CD8-positive, alpha-beta memory T cell (primary cell): ENCODE measurements around the gene ILRUN. TPM values are rescaled to one million over a fixed set of nuclear protein-coding genes. Genes with fewer than 3 reads are reported as not detected.
"Not testable (repeated sequence)": the region's sequence is repeated elsewhere in the genome, so short reads cannot be mapped to it uniquely, and the experiment has no call there.

Experiments
- CTCF ChIA-PET: fragments of 350-600 bp; sonication (Branson Sonifier 250); formaldehyde crosslinking; loops from one replicate; lab custom pipeline; 2021; ENCODE audit warnings: antibody characterized with exemption; lab: Charles Lee
- POLR2A ChIA-PET: fragments of 350-600 bp; sonication (Branson Sonifier 250); formaldehyde crosslinking; loops from one replicate; lab custom pipeline; 2021; ENCODE audit warnings: antibody characterized with exemption; lab: Charles Lee
- DNase-seq, 5 donors: peaks; one replicate each; pipeline versions ENCODE4 v3.0.0 to v3.0.0-alpha.2; 2020 to 2022; ENCODE audit warnings: mixed read lengths in 1 of 5
- H3K27ac ChIP-seq: one replicate; pipeline ENCODE4 v1.7.0; 2013; ENCODE audit warnings: low read depth, mild to moderate bottlenecking, low read length, moderate library complexity
- H3K27me3 ChIP-seq: 2 replicates; pipeline ENCODE4 v1.7.0; 2013; ENCODE audit warnings: low read length, mild to moderate bottlenecking; ENCODE audit not compliant: insufficient read depth, poor library complexity, severe bottlenecking
- H3K36me3 ChIP-seq: 2 replicates; pipeline ENCODE4 v1.7.0; 2013; ENCODE audit warnings: mild to moderate bottlenecking, low read length, moderate library complexity; ENCODE audit not compliant: insufficient read depth
- H3K4me1 ChIP-seq: 2 replicates; pipeline ENCODE4 v1.7.0; 2013; ENCODE audit warnings: mild to moderate bottlenecking, low read length, moderate library complexity; ENCODE audit not compliant: insufficient read depth
- H3K4me3 ChIP-seq: 2 replicates; pipeline ENCODE4 v1.7.0; 2013; ENCODE audit warnings: mild to moderate bottlenecking, low read length
- H3K9me3 ChIP-seq: 2 replicates; pipeline ENCODE4 v1.7.0; 2013; ENCODE audit warnings: mild to moderate bottlenecking, low read length
- H3K27ac Mint-ChIP-seq, 8 donors: one replicate each; pipeline ENCODE4 v1.8.0; 2020 to 2021; ENCODE audit warnings: mixed read lengths in 8 of 8, mild to moderate bottlenecking in 6 of 8, inconsistent platforms in 3 of 8, moderate library complexity in 3 of 8
- H3K27me3 Mint-ChIP-seq, 2 donors: one replicate each; pipeline ENCODE4 v1.8.0; 2020 to 2021; ENCODE audit warnings: mixed read lengths in 2 of 2, mild to moderate bottlenecking in 1 of 2, moderate library complexity in 1 of 2
- H3K36me3 Mint-ChIP-seq, 3 donors: one replicate each; pipeline ENCODE4 v1.8.0; 2020 to 2021; ENCODE audit warnings: mixed read lengths in 3 of 3, inconsistent platforms in 1 of 3, mild to moderate bottlenecking in 1 of 3
- H3K4me1 Mint-ChIP-seq, 3 donors: one replicate each; pipeline ENCODE4 v1.8.0; 2020 to 2021; ENCODE audit warnings: mixed read lengths in 3 of 3, inconsistent platforms in 1 of 3, mild to moderate bottlenecking in 1 of 3
- H3K4me3 Mint-ChIP-seq, 7 donors: one replicate each; pipeline ENCODE4 v1.8.0; 2020 to 2021; ENCODE audit warnings: mixed read lengths in 7 of 7, mild to moderate bottlenecking in 6 of 7, moderate library complexity in 4 of 7, inconsistent platforms in 2 of 7
- H3K9me3 Mint-ChIP-seq, 5 donors: one replicate each; pipeline ENCODE4 v1.8.0; 2020 to 2022; ENCODE audit warnings: mixed read lengths in 5 of 5, mild to moderate bottlenecking in 3 of 5, moderate library complexity in 2 of 5, inconsistent platforms in 1 of 5
- polyA plus RNA-seq: library from polyadenylated mRNA; unstranded; fragments of 300-500 nt; fragmentation: Illumina TruSeq; gene quantifications from one replicate; pipeline ENCODE4 v1.2.3, GENCODE V29; 2021
- total RNA-seq, 2 experiments: library from RNA; stranded (reverse); gene quantifications; one replicate each; pipeline ENCODE4 v1.2.3, GENCODE V29; 2021

Gene ILRUN
- total and polyA plus RNA-seq, 3 experiments from 2014 or later, result 18.8 to 61.9 (median 53.3) TPM

DNA sequence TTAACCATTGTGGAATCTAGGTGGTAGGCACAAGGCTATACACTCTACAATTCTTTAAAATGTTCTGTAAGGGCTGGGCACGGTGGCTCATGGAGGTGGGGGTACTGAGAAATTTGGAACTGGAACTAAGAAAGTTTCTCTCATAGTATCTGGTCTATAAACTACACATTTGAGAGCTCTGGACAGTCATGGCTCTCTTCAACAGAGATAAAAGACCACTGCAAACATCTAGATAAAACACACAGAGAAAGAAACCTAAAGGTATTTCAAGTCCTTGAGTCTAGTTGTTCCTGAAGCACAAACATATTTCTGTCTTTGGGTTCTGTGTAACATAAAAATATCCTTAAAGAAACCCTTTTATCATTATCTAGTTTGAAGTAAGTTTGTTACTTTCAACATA is 35.2 kb downstream of the ILRUN start:
- no peaks in the 10 kb centered on the region for H3K9me3 ChIP-seq
- DNase-seq, result no peak
- no peaks in the 10 kb centered on the region for H3K36me3 ChIP-seq
- peak overlapping the region in 3 of 8 donors; percentile 12 to 50 (median 46) for H3K27ac Mint-ChIP-seq
- no peak overlapping the region for H3K4me3 ChIP-seq
- H3K9me3 Mint-ChIP-seq, result no peaks in the 10 kb centered on the region
- ChIA-PET POLR2A (interaction anchor here (1.4 kb wide), 1 partner anchor 11 kb away, joined by 3 read pairs; no protein-coding TSS in a partner anchor), CTCF (no interaction called here)
- H3K27ac ChIP-seq, result peak overlapping the region; percentile 59
- no peak overlapping the region for H3K4me3 Mint-ChIP-seq
- no peaks in the 10 kb centered on the region for H3K27me3 ChIP-seq
- H3K4me1 Mint-ChIP-seq, result peaks cover 53 to 77% (median 69%) of the 10 kb centered on the region in 3 donors
- peaks cover 0 to 2% (median 1%) of the 10 kb centered on the region in 3 donors for H3K36me3 Mint-ChIP-seq
- no peaks in the 10 kb centered on the region for H3K27me3 Mint-ChIP-seq
- peaks cover 46% of the 10 kb centered on the region for H3K4me1 ChIP-seq

DNA sequence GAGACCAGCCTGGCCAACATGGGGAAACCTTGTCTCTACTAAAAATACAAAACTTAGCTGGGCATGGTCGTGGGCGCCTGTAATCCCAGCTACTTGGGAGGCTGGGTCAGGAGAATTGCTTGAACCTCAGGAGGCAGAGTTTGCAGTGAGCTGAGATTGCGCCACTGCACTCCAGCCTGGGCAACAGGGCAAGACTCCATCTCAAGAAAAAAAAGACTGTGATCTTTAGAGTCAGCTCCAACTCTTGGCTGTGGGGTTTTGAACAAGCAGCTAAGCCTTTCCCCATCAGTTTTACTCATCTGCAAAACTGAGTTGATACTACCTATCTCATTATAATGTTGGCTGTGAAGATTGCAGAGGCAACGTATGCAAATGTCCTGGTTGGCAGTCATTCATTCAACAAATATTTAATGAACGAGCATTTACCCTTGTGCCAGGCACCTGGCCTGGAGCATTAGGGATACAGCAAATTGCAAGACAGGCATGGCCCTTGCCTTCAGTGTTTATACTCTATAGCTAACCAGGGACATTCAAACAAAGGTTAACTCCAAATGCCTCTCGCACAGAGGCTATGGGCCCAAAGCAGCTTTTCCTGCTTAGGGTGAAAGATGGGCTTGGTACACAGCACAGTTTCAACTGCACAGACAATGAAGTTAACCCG is 37.8 kb downstream of the ILRUN start:
- no peaks in the 10 kb centered on the region for H3K9me3 ChIP-seq
- no peak overlapping the region for H3K4me3 ChIP-seq
- no peak overlapping the region for H3K27ac ChIP-seq
- DNase-seq, result no peak
- H3K36me3 ChIP-seq, result no peaks in the 10 kb centered on the region
- CTCF ChIA-PET, result no interaction called here
- H3K27ac Mint-ChIP-seq, result peak overlapping the region; percentile 29 to 96 (median 68)
- peaks cover 5 to 10% (median 6%) of the 10 kb centered on the region in 3 donors for H3K36me3 Mint-ChIP-seq
- no peaks in the 10 kb centered on the region for H3K27me3 ChIP-seq
- H3K4me1 Mint-ChIP-seq, result peaks cover 57 to 79% (median 68%) of the 10 kb centered on the region in 3 donors
- peaks cover 38% of the 10 kb centered on the region for H3K4me1 ChIP-seq
- H3K27me3 Mint-ChIP-seq, result no peaks in the 10 kb centered on the region
- peak overlapping the region in 4 of 7 donors; percentile 7 to 61 (median 27) for H3K4me3 Mint-ChIP-seq
- POLR2A ChIA-PET, result interaction anchor here (0.7 kb wide), 1 partner anchor 13 kb away, joined by 5 read pairs; no protein-coding TSS in a partner anchor
- H3K9me3 Mint-ChIP-seq, result no peaks in the 10 kb centered on the region

DNA sequence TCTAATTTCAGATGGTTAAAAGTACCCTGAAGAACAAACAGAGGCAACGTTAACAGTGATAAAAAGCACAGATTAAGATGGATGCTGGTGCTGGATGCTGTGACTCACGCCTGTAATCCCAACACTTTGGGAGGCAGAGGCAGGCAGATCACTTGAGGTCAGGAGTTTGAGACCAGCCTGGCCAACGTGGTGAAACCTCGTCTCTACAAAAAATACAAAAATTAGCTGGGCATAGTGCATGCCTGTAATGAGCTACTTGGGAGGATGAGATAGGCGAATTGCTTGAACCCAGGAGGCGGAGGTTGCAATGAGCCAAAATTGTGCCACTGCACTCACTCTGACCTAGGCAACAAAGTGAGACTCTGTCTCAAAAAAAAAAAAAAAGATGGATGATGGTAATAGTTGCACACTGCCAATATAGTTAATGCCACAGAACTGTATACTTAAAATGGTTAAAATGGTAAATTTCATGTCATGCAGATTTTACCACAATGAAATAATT is 38.5 kb downstream of the ILRUN start:
- POLR2A ChIA-PET, result interaction anchor here (0.7 to 2.4 kb wide), 3 partner anchors 14 to 38 kb away, joined by 4 to 29 read pairs (median 5); partner anchors contain the start of gene ILRUN
- not testable (repeated sequence) for H3K27me3 ChIP-seq, H3K27me3 Mint-ChIP-seq, H3K9me3 Mint-ChIP-seq, H3K9me3 ChIP-seq, H3K36me3 ChIP-seq, H3K4me3 ChIP-seq, DNase-seq
- H3K36me3 Mint-ChIP-seq, result peaks cover 5 to 13% (median 6%) of the 10 kb centered on the region in 3 donors
- H3K4me3 Mint-ChIP-seq, result peak overlapping the region in 6 of 7 donors; percentile 29 to 91 (median 87)
- H3K4me1 ChIP-seq, result peaks cover 38% of the 10 kb centered on the region
- H3K4me1 Mint-ChIP-seq, result peaks cover 55 to 79% (median 62%) of the 10 kb centered on the region in 3 donors
- H3K27ac Mint-ChIP-seq, result peak overlapping the region; percentile 88 to 97 (median 96)
- H3K27ac ChIP-seq, result peak overlapping the region; percentile 68
- CTCF ChIA-PET, result interaction anchor here (1.0 to 2.4 kb wide), 3 partner anchors 9 to 38 kb away, joined by 5 to 20 read pairs (median 6); partner anchors contain the start of gene ILRUN

DNA sequence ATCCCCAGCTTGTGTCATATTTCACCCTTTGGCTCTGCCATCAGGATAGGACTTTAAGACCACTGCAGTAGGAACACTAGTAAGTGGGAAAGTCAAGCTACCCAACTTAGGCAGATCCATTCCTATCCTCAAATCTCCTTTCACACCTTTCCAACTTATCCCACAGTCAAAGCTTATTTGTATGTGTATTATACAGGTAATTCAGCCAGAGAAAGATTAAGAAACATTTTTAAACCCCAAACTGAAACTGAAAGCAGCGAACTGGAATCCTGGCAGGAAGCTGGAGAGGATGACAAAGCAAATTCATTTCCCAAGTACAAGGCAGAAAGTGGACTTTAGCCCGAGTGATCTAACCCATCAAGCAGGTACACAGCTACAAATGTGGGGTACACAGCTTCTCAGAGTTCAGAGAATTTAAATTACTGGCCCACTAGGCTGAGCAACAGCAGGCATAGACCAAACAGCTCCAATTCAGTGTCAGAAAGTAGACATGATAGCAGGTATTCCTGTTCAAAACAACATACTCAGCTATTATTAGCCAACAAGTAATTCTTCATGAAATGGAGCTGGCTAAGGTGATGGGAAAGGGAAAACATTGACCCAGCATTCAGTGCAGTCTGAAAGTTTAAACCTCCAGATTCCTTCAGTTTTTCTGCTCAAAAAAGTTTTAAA is 39.1 kb downstream of the ILRUN start:
- CTCF ChIA-PET, result interaction anchor here (0.8 to 2.4 kb wide), 7 partner anchors 9 to 99 kb away, joined by 3 to 20 read pairs (median 5); partner anchors contain the start of gene ILRUN
- peak in 2 of 5 donors; percentile 27 to 28 for DNase-seq
- peaks cover 55 to 79% (median 60%) of the 10 kb centered on the region in 3 donors for H3K4me1 Mint-ChIP-seq

GRCh38 chr6:34657037-34657306 is 39.6 kb downstream of the ILRUN start:
- ChIA-PET POLR2A (interaction anchor here (0.8 to 2.4 kb wide), 6 partner anchors 12 to 100 kb away, joined by 3 to 29 read pairs (median 6); partner anchors contain the start of genes ILRUN and SNRPC), CTCF (interaction anchor here (0.6 to 2.4 kb wide), 8 partner anchors 10 to 114 kb away, joined by 3 to 20 read pairs (median 3); partner anchors contain the start of gene ILRUN)
- H3K36me3 ChIP-seq, result no peaks in the 10 kb centered on the region
- peak overlapping the region; percentile 68 for H3K27ac ChIP-seq
- H3K27me3 ChIP-seq, result no peaks in the 10 kb centered on the region
- H3K4me3 ChIP-seq, result peak overlapping the region; percentile 38
- H3K4me1 ChIP-seq, result peaks cover 38% of the 10 kb centered on the region
- peaks cover 5 to 23% (median 6%) of the 10 kb centered on the region in 3 donors for H3K36me3 Mint-ChIP-seq
- H3K4me1 Mint-ChIP-seq, result peaks cover 56 to 80% (median 60%) of the 10 kb centered on the region in 3 donors
- no peaks in the 10 kb centered on the region for H3K9me3 ChIP-seq
- DNase-seq, result no peak
- H3K27me3 Mint-ChIP-seq, result no peaks in the 10 kb centered on the region
- H3K9me3 Mint-ChIP-seq, result no peaks in the 10 kb centered on the region
- peak overlapping the region; percentile 81 to 91 (median 85) for H3K4me3 Mint-ChIP-seq
- peak overlapping the region; percentile 88 to 97 (median 96) for H3K27ac Mint-ChIP-seq

More for the DNA sequence above, 39.1 kb downstream of the ILRUN start:
- Histone ChIP-seq H3K27ac (peak overlapping the region; percentile 68), H3K4me1 (peaks cover 38% of the 10 kb centered on the region), H3K9me3 (no peaks in the 10 kb centered on the region), H3K4me3 (peak overlapping the region; percentile 38), H3K27me3 (no peaks in the 10 kb centered on the region), H3K36me3 (no peaks in the 10 kb centered on the region)
- POLR2A ChIA-PET, result interaction anchor here (0.8 to 2.4 kb wide), 6 partner anchors 11 to 100 kb away, joined by 3 to 29 read pairs (median 6); partner anchors contain the start of genes ILRUN and SNRPC
- no peaks in the 10 kb centered on the region for H3K9me3 Mint-ChIP-seq
- H3K4me3 Mint-ChIP-seq, result peak overlapping the region; percentile 81 to 91 (median 85)
- peaks cover 5 to 18% (median 6%) of the 10 kb centered on the region in 3 donors for H3K36me3 Mint-ChIP-seq
- H3K27ac Mint-ChIP-seq, result peak overlapping the region; percentile 88 to 97 (median 96)
- no peaks in the 10 kb centered on the region for H3K27me3 Mint-ChIP-seq

DNA sequence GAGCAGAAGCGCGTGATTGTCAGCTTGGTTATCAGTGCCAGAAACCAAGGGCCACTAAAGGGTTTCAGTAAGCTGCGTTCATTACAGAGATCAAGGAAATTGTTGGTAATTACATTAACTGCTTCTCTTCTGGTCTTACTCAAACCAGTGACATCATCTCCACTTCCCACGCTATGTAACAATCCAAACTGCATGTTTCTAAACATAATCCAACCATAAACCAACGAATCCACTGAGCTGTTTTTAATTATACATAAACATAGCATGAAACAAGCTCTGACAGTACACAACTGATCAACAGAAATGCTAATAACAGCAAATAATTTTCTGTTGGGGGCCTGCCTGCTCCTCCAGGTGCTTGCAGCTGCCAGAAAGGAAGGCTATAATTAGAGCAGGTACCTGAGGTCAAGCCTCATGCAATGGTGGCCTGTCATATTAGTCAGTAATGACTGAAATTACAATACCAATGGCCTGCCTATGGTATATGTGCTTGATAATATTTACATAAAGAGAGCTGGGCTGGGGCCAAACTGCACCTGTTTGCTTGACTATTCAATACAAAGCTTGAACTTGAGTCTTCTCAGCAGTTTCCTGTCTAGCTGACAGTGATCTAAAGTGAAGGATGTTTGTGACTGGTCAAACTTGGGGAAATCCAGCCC is 40.1 kb downstream of the ILRUN start:
- peak overlapping the region; percentile 68 for H3K27ac ChIP-seq
- Mint-ChIP-seq H3K27me3 (no peaks in the 10 kb centered on the region), H3K9me3 (no peaks in the 10 kb centered on the region), H3K4me3 (peak overlapping the region; percentile 81 to 91 (median 85)), H3K4me1 (peaks cover 57 to 78% (median 58%) of the 10 kb centered on the region in 3 donors), H3K27ac (peak overlapping the region; percentile 88 to 97 (median 96)), H3K36me3 (peaks cover 5 to 22% (median 5%) of the 10 kb centered on the region in 3 donors)
- no peaks in the 10 kb centered on the region for H3K9me3 ChIP-seq
- POLR2A ChIA-PET, result interaction anchor here (0.8 to 2.4 kb wide), 5 partner anchors 12 to 101 kb away, joined by 3 to 29 read pairs (median 8); partner anchors contain the start of gene SNRPC
- no peaks in the 10 kb centered on the region for H3K36me3 ChIP-seq
- peak overlapping the region; percentile 38 for H3K4me3 ChIP-seq
- CTCF ChIA-PET, result interaction anchor here (0.5 to 2.4 kb wide), 9 partner anchors 12 to 228 kb away, joined by 3 to 20 read pairs (median 3); partner anchors contain the start of gene ILRUN
- no peaks in the 10 kb centered on the region for H3K27me3 ChIP-seq
- peak in 1 of 5 donors; percentile 15 for DNase-seq
- H3K4me1 ChIP-seq, result peaks cover 38% of the 10 kb centered on the region

DNA sequence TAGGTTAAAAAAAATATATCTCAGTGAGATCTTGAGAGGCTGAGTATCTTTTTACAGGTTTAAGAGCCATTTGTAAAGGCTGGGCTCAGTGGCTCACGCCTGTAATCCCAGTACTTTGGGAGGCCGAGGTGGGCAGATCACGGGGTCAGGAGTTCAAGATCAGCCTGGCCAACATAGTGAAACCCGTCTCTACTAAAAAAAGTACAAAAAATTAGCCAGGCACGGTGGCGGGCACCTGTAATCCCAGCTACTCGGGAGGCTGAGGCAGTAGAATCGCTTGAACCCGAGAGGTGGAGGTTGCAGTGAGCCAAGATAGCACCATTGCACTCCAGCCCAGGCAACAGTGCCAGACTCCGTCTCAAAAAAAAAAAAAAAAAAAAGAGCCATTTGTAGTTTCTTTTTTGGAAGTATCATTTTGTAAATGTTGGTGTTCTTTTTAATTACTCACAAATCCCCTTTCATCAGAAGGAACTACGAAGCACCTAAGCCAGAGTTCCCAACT is 40.6 kb downstream of the ILRUN start:
- ChIA-PET CTCF (interaction anchor here (1.0 to 2.4 kb wide), 4 partner anchors 18 to 44 kb away, joined by 3 to 20 read pairs (median 5); no protein-coding TSS in a partner anchor), POLR2A (interaction anchor here (0.6 to 2.4 kb wide), 4 partner anchors 17 to 101 kb away, joined by 3 to 29 read pairs (median 6); partner anchors contain the start of gene SNRPC)
- H3K4me3 Mint-ChIP-seq, result peak overlapping the region; percentile 81 to 91 (median 85)
- H3K9me3 Mint-ChIP-seq, H3K27me3 Mint-ChIP-seq, H3K27me3 ChIP-seq, H3K36me3 ChIP-seq, DNase-seq, H3K9me3 ChIP-seq: not testable (repeated sequence)
- H3K4me1 Mint-ChIP-seq, result peaks cover 54 to 78% (median 58%) of the 10 kb centered on the region in 3 donors
- H3K4me3 ChIP-seq, result peak overlapping the region; percentile 38
- peak overlapping the region; percentile 68 for H3K27ac ChIP-seq
- peaks cover 5 to 24% (median 6%) of the 10 kb centered on the region in 3 donors for H3K36me3 Mint-ChIP-seq
- H3K4me1 ChIP-seq, result peaks cover 38% of the 10 kb centered on the region
- peak overlapping the region; percentile 88 to 97 (median 96) for H3K27ac Mint-ChIP-seq
